ENCODE results near the gene ZNF407. TPM values are rescaled to one million over a fixed set of nuclear protein-coding genes. Genes with fewer than 3 reads are reported as not detected.

ZNF407 gene
- total and polyA plus RNA-seq, 2 donors from 2014 or later: 2.5 to 17.8 TPM

- intact Hi-C loops (cut with DNase I): no loop called here
- no peak for TF ChIP-seq CTCF (IDR thresholded peaks at IDR 0.05; ENCODE audit: borderline replicate concordance, extremely low read depth, insufficient read depth)
- H3K27me3 ChIP-seq (ENCODE audit: control insufficient read depth, insufficient read depth, low read length): no peaks in the 10 kb centered on the region
- no peaks in the 10 kb centered on the region for H3K36me3 ChIP-seq (ENCODE audit: control insufficient read depth in 2 of 3, insufficient read depth in 3 of 3, low read length in 3 of 3)
- H3K27ac ChIP-seq (ENCODE audit: low read depth in 2 of 2, low read length in 2 of 2): no peak overlapping the region
- H3K4me1 ChIP-seq (ENCODE audit: control insufficient read depth in 2 of 3, insufficient read depth in 2 of 3, low read depth in 1 of 3, low read length in 3 of 3): no peaks in the 10 kb centered on the region
- DNase-seq (no peak), FAIRE-seq (no peak)
- H3K9ac ChIP-seq (ENCODE audit: low read length in 3 of 3): no peak overlapping the region
- no peak overlapping the region for H3K4me3 ChIP-seq (ENCODE audit: low read length in 3 of 3)
- no peaks in the 10 kb centered on the region for H3K9me3 ChIP-seq (ENCODE audit: control insufficient read depth in 2 of 3, insufficient read depth in 1 of 3, low read length in 3 of 3)
Observed at GRCh38 chr18:75048776-75049454, 451.2 kb downstream of the ZNF407 start.

- intact Hi-C loops (cut with DNase I): no loop called here
- Histone ChIP-seq H3K27ac (ENCODE audit: low read depth in 2 of 2, low read length in 2 of 2) (no peak overlapping the region), H3K27me3 (ENCODE audit: control insufficient read depth, insufficient read depth, low read length) (no peaks in the 10 kb centered on the region), H3K4me1 (ENCODE audit: control insufficient read depth in 2 of 3, insufficient read depth in 2 of 3, low read depth in 1 of 3, low read length in 3 of 3) (no peaks in the 10 kb centered on the region), H3K9ac (ENCODE audit: low read length in 3 of 3) (no peak overlapping the region), H3K4me3 (ENCODE audit: low read length in 3 of 3) (no peak overlapping the region), H3K36me3 (ENCODE audit: control insufficient read depth in 2 of 3, insufficient read depth in 3 of 3, low read length in 3 of 3) (no peaks in the 10 kb centered on the region), H3K9me3 (ENCODE audit: control insufficient read depth in 2 of 3, insufficient read depth in 1 of 3, low read length in 3 of 3) (no peaks in the 10 kb centered on the region)
- DNase-seq (no peak), FAIRE-seq (no peak)
- no peak for TF ChIP-seq CTCF (IDR thresholded peaks at IDR 0.05; ENCODE audit: borderline replicate concordance, extremely low read depth, insufficient read depth)
Observed at GRCh38 chr18:75049455-75049789, 451.8 kb downstream of the ZNF407 start.

GRCh38 chr18:75051757-75052156, 454.1 kb downstream of the ZNF407 start:
- Histone ChIP-seq H3K36me3 (ENCODE audit: control insufficient read depth in 2 of 3, insufficient read depth in 3 of 3, low read length in 3 of 3) (no peaks in the 10 kb centered on the region), H3K27me3 (ENCODE audit: control insufficient read depth, insufficient read depth, low read length) (no peaks in the 10 kb centered on the region), H3K4me1 (ENCODE audit: control insufficient read depth in 2 of 3, insufficient read depth in 2 of 3, low read depth in 1 of 3, low read length in 3 of 3) (no peaks in the 10 kb centered on the region), H3K4me3 (ENCODE audit: low read length in 3 of 3) (no peak overlapping the region), H3K27ac (ENCODE audit: low read depth in 2 of 2, low read length in 2 of 2) (no peak overlapping the region), H3K9ac (ENCODE audit: low read length in 3 of 3) (no peak overlapping the region), H3K9me3 (ENCODE audit: control insufficient read depth in 2 of 3, insufficient read depth in 1 of 3, low read length in 3 of 3) (no peaks in the 10 kb centered on the region)
- DNase-seq (no peak), FAIRE-seq (no peak)
- no peak for TF ChIP-seq CTCF (IDR thresholded peaks at IDR 0.05; ENCODE audit: borderline replicate concordance, extremely low read depth, insufficient read depth)
- intact Hi-C loops (cut with DNase I): no loop called here

GRCh38 chr18:75052475-75052874, 454.8 kb downstream of the ZNF407 start:
- FAIRE-seq (no peak), DNase-seq (no peak)
- TF ChIP-seq CTCF (IDR thresholded peaks at IDR 0.05; ENCODE audit: borderline replicate concordance, extremely low read depth, insufficient read depth): no peak
- no peak overlapping the region for H3K9ac ChIP-seq (ENCODE audit: low read length in 3 of 3)
- intact Hi-C loops (cut with DNase I): no loop called here
- H3K9me3 ChIP-seq (ENCODE audit: control insufficient read depth in 2 of 3, insufficient read depth in 1 of 3, low read length in 3 of 3): no peaks in the 10 kb centered on the region
- no peak overlapping the region for H3K27ac ChIP-seq (ENCODE audit: low read depth in 2 of 2, low read length in 2 of 2)
- H3K36me3 ChIP-seq (ENCODE audit: control insufficient read depth in 2 of 3, insufficient read depth in 3 of 3, low read length in 3 of 3): no peaks in the 10 kb centered on the region
- H3K27me3 ChIP-seq (ENCODE audit: control insufficient read depth, insufficient read depth, low read length): no peaks in the 10 kb centered on the region
- no peaks in the 10 kb centered on the region for H3K4me1 ChIP-seq (ENCODE audit: control insufficient read depth in 2 of 3, insufficient read depth in 2 of 3, low read depth in 1 of 3, low read length in 3 of 3)
- no peak overlapping the region for H3K4me3 ChIP-seq (ENCODE audit: low read length in 3 of 3)
